ENCODE results near the gene ARHGAP23.
"Not testable (repeated sequence)": the region's sequence is repeated elsewhere in the genome, so short reads cannot be mapped to it uniquely, and the experiment has no call there.

Gene ARHGAP23

DNA sequence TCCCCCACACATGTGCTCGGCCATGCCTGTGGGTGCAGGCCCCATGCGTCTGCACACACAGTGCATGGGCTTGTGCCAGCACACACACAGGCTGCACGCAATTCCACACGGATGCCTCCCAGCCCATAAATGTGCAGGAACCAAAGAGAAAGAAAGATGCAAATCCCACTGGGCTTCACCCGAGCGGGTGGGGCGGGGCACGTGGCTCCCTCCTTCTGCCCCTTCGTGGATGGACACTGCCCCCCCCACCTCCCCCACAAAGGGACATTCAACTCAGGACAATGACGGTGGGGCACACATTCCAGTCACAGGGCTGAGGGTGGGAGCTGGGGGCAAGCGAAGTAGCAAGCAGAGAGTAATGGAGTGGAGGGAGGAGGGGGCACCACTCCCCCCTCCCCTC lies 102.6 kb downstream of the ARHGAP23 start:
- DNase-seq = not testable (repeated sequence)

GRCh38 chr17:38531761-38532160 lies 103.5 kb downstream of the ARHGAP23 start:
- not testable (repeated sequence) for DNase-seq

DNA sequence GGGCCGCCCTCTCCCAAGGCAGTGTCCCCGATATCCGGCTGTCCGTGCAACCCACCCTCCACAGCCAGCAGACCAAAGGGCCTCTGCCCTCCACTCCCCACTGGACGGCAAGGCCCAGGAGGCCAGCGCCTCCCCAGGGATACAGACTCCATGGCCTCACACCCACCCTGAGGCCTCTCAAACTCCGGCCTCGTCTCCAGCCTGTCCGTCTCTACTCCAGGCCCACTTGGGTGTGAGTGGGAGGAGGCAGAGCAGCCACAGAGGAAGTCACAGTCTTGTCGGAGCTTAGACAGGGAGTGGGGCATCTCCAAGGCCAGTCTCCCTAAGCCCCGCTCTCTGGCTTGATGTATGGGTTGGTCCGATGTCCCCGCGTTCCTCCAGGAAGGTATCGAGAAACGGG lies 104.2 kb downstream of the ARHGAP23 start:
- DNase-seq = no peak

DNA sequence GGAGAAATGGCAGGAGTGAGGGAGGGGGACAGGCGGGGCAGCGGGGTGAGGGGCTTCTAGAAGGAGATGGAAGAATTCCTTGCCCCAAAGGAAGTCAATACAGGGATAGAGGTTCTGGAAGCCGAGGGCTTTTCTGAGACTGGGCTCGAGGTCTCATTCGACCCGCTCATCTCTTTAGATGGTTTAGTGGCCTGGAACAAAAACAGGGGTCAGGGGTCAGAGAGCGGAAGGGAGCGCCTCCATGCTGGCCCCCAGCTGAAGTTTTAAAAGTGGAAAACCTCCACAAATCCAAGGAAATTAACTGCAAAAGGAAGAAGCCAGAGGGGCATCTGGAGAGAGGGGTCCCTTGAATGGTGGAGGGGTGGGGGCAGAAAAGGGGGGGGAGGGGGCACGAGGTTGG lies 105.0 kb downstream of the ARHGAP23 start:
- DNase-seq = no peak

GRCh38 chr17:38533866-38534497 lies 105.7 kb downstream of the ARHGAP23 start:
- no peak for DNase-seq

GRCh38 chr17:38534498-38534885 lies 106.2 kb downstream of the ARHGAP23 start:
- DNase-seq = no peak

GRCh38 chr17:38535886-38536285 lies 107.6 kb downstream of the ARHGAP23 start:
- DNase-seq = no peak

GRCh38 chr17:38536661-38537060 lies 108.4 kb downstream of the ARHGAP23 start:
- DNase-seq = no peak

GRCh38 chr17:38538906-38539305 lies 110.6 kb downstream of the ARHGAP23 start:
- no peak for DNase-seq

DNA sequence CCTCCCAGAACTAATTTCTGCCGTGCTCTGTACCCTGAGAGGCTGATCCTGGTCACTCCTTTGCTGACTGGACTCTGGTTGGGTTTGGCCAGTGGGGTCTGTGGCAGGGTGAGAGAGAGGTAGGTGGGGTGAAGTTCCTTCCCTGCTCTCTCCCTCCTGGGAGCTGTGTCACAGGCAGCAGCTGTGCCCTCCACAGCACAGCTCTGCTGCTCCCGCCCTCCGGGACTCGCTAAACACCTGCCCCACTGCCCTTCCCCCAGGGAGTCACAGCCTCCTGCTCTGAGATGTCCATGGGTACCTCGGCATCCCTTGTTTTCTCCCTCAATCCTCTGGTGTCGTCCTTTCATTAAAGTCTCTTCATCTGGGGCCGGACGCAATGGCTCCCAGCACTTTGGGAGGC lies 111.1 kb downstream of the ARHGAP23 start:
- DNase-seq = no peak

DNA sequence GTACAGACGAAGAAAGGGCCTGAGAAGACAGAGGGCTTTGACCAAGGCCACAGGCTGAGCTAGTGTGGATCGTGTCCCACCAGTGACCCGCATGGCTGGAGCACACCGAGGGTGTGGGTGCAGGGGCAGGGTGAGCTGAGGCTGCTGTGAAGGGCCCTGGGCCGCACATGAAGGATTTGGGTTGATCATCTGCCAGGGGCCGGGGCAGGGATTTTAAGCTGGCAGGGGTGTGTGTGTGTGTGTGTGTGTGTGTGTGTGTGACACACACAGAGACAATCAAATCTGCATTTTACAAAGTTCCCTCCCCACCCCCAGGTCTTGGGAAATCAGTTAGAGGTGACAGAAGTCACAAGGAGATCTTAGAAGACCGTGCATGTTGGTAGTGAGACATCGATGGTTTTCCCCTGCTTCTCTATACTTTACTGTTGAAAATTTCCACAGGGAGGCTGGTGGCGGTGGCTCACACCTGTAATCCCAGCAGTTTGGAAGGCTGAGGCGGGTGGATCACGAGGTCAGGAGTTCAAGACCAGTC lies 112.3 kb downstream of the ARHGAP23 start:
- no peak for DNase-seq

DNA sequence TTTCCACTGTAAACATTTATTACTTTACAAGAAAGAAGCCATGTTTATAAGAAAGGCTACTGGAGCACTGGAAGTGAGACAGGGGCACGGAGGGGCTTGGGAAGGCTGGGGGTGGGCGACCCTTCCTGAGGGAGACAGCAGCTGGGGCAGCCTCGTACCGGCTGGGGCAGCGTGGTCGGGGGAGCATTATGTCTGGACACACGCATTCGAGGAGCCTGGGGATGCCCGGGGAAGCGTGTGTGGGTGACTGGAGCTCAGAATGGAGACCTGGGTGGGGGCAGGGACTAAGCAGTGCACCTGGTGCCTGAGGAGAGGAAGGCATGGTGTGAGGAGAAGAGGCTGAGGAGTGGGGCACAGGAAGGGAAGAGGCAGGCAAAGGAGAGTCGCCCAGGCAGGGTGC lies 113.0 kb downstream of the ARHGAP23 start:
- no peak for DNase-seq

DNA sequence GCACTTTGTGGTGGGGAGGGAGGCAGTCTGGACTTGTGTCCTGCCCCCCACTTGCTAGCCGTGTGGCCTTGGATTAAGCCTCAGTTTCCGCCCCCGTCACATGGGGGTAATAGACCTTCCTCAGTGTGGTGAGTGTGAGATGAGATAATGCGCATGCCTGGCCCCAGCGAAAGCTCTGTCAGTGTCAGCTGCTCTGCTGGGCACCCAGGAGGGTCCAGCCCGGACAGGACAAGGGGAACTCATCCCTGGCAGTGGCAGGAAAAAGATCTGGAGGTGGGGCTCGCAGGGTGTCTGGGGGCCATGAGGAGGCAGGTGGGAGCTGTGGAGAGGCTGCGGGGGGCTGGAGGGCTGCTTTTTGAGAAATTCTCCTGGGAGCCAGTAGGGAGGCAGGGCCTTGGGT lies 114.0 kb downstream of the ARHGAP23 start:
- DNase-seq = no peak

GRCh38 chr17:38543403-38544174 lies 115.3 kb downstream of the ARHGAP23 start:
- no peak for DNase-seq

- no peak for DNase-seq
Measured at GRCh38 chr17:38544175-38544838, 116.0 kb downstream of the ARHGAP23 start.

DNA sequence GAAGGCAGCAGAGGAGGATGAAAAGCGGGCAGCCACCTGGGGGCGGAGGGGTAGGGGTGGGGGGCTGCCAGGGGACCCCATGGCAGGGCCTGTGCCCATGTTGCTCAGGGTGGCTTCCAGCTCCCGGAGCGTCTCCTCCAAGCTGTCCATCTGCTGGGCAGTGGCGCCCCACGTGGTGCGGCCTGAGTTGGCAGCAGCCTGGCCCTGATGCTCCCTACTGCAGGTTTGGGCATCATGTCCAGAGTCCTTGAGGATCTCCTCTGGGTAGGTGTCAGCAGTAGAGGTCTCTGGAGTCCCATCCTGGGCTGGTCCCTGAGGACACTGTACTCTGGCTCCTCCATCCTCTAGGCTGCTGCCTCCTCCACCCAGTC lies 116.6 kb downstream of the ARHGAP23 start:
- no peak for DNase-seq

GRCh38 chr17:38545531-38546225 lies 117.4 kb downstream of the ARHGAP23 start:
- no peak for DNase-seq

DNA sequence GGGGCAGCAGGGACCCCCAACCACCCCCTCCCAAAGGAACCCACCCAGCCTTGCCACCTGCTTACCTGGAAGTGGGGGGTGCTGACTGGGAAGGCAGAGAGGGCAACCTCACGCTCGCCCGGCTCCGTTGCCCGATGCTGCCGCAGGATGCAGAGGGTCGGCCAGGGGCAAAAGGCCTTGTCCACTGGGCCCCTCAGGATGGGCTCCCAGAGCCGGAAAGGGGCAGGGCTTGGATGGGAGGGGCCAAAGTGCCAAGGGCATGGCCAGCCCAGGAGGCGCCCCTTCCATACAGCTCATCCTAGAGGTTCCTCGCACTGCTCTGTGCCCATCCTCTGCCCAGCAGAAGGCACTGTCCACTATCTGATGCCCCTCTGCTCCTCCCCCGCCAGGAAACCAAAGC lies 118.1 kb downstream of the ARHGAP23 start:
- DNase-seq = no peak

- no peak for DNase-seq
Measured at GRCh38 chr17:38547444-38547843, 119.2 kb downstream of the ARHGAP23 start.

DNA sequence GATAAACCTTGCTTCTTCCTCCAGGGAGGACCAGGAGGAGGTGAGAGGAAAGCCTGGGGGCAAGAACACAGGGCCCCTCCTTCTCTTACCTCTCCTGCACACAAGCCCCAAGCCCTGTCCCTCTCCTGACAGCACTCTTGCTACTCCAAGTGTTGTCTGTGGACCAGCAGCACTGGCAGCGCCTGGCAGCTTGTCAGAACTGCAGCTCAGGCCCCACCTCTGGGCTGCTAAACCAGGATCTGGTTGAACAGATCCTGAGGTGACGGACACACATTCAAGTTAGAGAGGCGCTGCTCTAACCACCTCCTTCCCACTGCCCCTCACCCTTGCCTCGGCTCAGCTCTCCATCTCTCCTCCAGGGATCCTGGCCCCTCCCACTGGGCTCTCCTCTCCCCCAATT lies 121.0 kb downstream of the ARHGAP23 start:
- no peak for DNase-seq

- no peak for DNase-seq
Measured at GRCh38 chr17:38550661-38551060, 122.4 kb downstream of the ARHGAP23 start.

DNA sequence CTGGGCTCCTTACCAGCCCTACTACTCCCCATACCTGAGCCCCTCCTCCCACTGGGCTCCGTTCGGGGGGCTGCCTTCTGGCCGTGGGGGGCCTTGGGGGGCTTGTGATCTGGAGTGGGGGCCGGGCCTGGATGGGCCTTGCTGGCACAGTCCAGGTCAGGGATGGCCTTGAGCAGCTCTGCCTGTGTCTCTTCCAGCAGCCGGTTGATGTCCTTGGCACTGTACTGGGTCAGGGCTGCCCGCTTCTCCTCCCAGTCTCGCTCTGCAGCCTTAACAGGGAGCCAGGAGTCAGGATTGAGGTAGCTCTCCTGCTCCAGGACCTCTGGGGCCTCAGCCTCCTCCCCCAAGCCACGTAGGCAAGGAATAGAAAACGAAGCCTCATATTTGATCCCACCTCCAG lies 122.9 kb downstream of the ARHGAP23 start:
- DNase-seq = no peak

DNA sequence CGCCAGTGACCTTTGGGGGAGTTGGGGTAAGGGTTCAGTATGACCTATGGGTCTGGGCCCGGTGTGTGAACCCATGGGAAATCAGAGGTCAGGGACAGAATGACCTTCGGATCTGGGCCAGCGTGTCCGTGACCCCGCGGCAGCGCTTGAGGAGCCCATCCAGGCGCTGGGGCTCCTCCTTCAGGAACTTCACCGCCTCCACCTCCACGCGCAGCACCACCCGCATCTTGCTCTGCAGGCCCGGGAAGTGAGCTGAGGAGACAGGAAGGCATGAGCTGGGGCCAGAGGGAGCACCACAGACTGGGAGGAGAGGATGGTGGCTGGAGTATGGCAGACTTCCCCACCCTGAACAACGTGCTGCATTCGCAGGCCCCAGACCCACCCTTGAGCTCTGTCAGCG lies 124.1 kb downstream of the ARHGAP23 start:
- DNase-seq = no peak

All from SW 1271 (cell line).